Activated CD8-positive, alpha-beta memory T cell treated with anti-CD3 and anti-CD28 coated beads for 48 hours (primary cell): ENCODE measurements around the gene DNAH10.
A peak's percentile ranks its signal among the peaks of the same experiment; 100 is the strongest.

Experiments
- DNase-seq, 3 experiments: peaks; one replicate each; pipeline ENCODE4 v3.0.0-alpha.2; 2020; ENCODE audit warnings: low read depth in 2 of 3, low spot score in 2 of 3

Gene DNAH10

DNA sequence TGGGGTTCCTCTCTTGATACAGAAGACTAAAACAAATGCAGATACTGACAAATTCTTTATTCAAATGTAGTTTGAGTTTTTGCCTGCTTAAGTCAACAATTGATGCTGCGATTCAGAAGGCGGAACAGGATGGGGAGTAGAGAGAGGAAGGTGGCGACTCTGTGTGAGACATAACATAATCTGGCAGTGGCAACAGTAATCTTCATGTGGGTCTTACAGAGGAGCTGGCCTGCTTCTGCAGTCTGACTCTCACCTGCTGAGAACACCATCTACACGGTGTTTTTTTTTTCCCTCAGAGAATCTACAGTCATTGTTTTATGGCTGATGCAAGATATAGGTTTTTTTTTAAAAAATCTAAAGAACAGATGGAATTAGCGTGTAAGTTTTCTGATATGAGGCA is 200.4 kb downstream of the DNAH10 start:
- no peak for DNase-seq

DNA sequence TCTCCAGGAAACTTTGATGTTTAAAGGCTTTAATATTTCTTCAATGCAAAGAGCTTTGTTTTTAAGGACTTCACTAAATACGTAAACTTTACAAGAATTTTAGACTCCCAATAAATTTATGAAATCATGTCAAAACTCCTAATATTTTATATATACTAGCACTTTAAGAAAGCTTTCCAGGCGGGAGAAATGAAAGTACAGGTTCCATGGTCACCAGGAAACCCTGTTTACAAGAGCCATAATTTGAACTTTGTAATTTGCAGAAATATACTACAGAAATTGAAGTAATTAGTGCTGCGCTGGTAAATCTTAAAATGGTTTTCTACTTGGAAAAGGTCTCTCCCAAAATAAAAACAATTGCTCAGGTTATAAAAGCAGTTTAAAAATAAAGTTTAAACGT is 201.7 kb downstream of the DNAH10 start:
- no peak for DNase-seq

DNA sequence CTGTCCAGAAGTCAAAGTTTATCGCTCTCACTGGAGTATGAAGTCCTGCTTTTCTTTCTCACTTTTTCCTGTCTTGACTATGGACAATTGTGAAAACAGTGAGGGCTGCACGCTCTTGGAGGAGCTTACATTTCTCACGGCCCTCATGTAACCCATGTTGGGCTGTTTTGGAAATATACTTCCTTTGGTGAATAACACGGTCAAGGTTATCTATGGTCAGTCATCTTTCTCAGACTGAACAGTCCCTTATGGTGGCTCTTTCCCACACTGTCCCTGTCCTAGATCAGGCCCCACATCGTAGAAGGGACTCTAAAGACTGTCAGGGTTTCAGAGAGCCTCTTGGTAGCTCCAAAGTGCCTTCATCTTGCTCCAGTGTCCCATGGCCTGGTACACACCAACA is 203.3 kb downstream of the DNAH10 start:
- DNase-seq: no peak

DNA sequence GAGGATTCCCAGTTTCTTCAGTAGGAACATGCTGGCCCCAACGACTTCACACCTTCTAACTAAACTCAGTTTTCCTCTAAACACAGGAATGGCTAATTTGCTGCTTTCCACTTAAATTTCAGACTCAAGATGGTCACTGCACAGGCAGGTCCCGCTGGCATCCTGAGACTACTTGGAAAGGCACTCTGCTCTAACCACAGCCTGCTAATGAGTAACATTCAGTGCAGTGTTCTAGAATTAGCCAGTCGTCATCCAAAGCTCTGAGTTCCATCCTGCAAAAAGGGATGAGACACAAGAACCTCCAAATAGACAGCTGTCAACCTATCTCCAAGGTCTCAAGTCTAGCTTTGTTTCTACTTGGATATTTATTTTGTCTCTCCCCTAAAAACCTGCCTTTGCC is 204.5 kb downstream of the DNAH10 start:
- DNase-seq: no peak

DNA sequence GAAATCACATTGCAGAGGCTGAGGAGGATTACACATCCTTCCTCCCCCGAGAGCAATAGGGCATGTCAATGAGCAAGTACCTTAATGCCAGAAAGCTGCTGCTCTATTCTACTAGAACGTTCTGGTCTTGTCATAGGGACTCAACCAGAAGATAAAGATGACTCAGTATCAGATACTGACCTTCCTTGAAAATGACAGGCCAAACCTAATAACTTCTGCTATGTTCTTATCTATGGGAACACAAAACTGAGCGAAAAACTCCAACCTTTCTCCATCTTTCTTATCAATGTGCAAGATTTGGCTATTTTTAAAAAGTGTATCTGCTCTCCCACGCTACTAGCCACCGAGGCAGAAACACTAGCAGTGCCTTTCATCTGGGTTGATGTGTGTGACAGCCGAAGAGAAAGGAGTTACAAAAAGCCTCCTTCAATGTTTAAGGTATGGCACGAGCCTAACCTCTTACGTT is 205.1 kb downstream of the DNAH10 start:
- no peak for DNase-seq

DNA sequence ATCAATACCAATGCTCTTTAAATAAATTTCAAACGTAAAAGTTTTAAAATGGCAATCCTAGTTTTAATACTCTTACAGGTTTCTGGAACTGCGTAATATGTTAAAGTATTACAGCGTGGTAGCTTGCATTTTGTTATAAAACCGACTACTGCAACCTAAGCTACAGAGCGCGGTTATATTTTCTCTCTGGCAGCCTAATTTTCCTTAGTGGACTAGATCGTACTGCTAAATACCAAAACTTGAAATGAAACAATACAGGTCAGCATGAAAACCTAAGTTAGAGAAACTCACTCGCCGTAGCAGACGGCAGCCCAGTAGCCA is 209.3 kb downstream of the DNAH10 start:
- no peak for DNase-seq

DNA sequence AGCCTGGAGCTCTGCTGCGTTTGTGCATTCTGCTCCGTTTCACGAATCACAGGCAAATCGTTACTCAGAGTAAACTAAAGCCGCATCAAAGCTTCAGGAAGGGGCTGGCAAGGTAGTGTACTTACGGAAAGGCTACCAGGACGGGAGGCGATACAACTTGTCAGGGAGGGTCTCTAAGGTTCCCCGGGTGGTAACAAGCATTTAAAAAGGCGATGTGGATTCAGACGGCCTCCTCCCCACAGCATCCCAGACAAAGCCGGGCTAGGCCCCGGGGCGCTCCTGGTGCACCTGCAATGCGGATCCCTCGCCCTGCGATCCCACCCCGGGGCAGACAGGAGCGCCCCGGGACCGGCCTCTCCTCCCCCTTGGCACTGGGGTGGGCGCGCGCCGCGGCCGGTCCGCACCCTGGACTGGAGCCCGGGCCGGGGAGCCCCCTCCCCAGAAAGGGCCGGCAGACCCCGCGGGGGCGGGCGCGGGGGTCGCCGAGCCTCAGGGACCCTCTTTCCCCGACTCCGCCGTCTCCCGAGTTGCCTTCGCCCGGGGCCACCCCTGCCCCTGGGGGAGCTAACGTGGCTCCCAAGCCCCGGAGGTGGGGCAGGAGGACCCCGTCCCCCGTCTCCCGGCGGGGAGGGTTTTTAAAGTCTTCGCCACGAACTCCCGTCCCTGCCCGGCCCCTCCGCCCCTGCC is 209.8 kb downstream of the DNAH10 start:
- peak; percentile 4 to 17 (median 12) for DNase-seq

DNA sequence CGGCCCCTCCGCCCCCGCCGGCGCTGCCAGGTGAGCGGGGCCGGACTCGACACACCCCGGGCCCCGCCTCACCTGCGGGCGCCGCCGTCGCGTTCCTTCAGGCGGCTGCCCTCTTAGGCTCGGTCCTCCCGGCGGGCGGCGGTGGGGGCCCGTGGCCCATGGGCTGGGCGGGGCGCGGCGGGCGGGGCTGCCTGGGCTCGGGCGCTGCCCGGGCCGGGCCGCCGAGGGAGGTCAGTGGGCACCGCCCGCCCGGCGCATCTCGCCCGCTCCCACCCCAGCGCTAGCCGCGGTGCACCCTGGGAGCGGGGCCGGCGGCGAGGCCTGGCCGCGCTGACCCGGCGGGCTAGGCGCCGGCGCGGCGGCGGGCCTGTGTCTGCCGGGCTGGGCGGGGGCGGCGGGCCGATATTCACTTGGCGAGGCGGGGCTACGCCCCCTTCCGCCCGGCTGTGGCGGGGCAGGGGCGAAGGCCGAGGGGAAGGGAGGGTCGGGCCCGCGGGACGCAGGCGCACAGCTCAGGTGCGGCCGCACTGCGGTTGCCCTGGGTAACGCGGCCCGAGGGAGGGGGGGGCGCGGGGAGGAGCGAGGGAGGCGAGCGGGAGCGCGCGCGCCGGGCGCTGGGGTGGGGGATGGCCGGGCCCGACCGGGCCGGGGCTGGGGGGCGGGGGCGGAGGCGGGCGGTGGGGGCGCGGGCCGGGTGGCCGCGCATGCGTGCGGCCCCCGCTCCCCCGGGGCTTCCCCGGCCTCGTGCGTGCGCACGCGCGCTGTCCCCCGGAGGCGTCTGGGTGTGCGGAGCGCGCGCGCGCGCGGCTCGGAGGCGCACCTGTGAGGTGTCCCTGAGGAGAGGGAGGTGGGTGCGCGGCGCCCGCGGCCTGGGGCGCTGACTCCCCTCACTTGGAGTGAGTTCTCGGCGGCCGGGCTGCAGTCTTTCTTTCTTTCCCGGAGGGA is 210.6 kb downstream of the DNAH10 start, which contains the start of the genes CCDC92 and ZNF664:
Gene CCDC92, minus strand, starts transcription at position 375 of the 945 bp plus-strand sequence. CDS start 28,526 bp downstream, outside the sequence.
Gene ZNF664, plus strand, starts transcription at position 759 of the 945 bp plus-strand sequence. CDS start 38,930 bp downstream, outside the sequence.
- DNase-seq: peak; percentile 80 to 93 (median 81)

DNA sequence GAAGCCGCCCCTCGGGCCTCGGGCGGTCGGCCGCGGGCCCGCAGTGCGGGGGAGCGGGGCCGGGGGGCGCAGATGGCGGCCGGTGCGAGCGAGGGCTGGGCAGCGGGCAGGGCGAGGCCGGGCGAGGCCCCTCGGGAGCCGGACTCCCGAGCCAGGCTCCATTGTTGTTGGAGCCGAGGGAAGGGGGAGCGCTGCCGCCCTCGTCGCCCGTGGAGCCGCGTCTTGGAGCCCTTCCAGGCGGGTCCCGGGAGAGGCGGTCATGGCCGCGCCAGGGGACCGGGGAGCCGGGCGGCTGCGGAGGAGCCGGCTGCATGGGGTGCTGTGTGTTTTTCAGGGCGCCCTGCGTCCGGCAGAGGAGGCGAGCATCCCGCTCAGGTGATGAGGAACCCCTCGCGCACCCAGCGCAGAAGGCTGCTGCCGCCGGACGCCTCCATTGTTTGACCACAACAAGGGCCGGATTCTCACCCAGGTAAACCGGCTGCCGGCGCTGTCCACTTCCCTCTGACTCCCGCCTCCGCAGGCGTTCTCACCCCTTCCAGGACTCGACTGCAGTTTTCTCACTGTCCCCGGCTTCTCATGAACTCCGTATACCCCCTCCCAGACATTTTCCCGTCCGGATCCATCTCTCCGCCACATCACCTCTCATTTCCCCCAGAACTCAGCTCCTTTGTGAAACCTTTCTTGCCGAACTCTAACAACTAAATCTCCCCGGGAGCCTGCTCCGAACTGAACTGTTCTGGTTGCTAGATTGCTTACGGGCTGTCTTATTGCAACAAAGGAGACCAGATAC is 211.6 kb downstream of the DNAH10 start:
- peak; percentile 1 to 19 (median 2) for DNase-seq

DNA sequence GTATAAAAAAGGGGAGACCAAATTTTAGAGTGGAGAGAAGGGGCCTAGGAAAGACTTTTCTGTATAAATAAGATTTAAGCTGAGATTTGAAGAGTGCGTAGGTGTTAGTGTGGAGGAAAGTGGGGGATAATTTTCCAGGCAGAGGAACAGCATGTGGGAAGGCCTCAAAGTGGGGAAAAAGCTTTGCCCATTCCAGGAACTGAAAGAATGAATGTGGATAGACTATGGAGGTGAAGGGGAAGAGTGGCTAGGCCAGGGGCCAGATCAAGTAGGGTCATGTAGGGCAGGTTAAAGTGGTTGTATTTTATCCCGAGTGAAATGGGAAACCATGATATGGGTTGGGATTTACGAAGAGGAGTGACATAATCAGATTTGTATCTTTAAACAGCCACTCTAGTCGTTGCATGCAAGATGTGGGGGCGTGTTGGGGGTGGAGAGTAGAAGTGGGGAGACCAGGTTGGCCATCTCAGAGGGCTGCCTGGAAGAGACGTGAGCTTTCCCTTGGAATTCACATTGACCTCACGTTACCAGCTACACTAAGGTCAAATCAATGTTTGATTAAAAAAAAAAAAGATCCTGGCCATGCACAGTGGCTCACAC is 214.2 kb downstream of the DNAH10 start:
- DNase-seq: no peak

DNA sequence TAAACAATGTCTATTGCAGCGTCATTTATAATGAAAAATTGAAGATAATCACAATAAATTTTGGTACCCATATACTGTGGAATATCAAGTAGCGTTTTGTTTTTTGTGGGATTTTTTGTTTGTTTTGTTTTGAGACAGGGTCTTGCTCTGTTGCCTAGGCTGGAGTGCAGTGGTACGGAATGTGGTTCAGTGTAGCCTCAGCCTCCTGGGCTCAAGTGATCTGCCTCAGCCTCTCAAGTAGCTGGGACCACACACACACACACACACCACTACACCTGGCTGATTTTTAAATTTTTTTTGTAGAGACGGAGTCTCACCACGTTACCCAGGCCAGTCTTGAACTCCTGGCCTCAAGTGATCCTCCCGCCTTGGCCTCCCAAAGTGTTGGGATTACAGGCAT is 217.5 kb downstream of the DNAH10 start:
- no peak for DNase-seq

DNA sequence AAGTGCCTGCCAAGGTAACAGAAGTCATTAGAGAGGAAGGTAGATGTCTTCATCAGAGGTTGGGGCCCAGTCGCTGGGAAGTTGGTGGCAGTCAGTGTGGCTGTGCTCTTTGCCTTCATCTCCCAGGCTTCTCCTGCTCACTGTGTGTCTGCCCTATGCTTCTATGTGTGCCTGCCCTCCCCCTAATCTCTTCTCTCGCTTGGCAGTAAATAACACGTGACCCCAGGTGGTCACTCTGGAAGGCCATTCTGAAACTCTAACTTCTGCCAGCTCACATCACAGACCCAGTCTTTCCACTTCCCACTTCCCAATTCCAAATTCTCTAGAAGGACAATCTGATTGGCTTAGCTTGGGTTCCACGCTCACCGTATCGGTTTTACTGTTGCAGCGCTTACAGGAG is 220.2 kb downstream of the DNAH10 start:
- DNase-seq: no peak

DNA sequence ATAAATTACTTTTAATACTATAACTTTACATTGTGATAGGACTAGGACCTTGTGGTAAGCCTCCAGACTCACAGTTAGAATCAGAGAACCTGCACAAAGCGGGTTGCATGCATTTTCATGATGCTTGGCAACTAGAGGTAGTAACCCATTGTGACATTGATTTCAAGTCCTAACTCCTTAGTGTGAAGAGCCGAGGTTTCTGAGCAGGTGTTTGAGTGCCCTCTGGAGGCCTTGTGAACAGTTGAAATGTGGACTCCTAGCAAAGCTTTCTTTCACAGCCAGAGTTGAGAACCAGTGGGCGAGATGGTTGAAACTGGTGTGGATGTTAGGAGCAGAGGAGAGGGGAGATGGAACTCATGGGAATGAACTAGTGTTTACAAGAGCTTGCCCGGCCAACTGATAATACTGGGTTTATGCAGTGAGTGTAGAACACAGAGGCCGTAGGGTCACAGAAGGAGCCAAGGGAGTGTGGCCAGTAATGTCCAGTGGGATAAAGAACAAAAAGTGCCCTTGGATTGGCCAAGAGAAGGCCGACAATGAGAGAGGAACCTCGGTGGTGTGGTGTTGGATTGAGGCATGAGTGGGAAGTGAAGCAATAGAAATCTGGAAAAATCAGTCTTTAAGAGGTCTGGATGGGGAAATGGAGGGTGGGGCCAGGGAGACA is 221.9 kb downstream of the DNAH10 start:
- no peak for DNase-seq

DNA sequence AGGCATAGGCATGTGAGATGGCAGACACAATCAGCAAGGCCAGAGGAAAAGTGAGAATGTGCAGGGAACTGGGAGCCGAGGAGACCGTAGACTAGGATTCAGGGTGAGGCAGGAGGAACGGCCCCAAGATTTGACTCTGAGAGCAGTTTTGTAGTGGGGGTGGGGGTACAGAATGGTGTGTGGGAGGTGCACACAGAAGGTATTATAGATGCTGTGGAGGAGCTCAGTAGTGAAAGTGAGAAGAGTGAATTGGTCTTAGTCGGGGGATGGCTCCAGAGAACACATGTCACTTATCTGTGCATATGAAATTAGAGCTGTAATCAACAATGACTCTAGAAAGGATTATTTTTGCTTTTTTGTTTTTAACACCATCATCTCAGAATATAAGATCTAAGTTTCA is 222.8 kb downstream of the DNAH10 start:
- no peak for DNase-seq
